Measurements from ENCODE around the gene TRIP13. TPM values are rescaled to one million over a fixed set of nuclear protein-coding genes. Genes with fewer than 3 reads are reported as not detected.

TRIP13 gene
- total RNA-seq, 2 experiments from 2014 or later = 0.47 to 0.66 TPM

DNA sequence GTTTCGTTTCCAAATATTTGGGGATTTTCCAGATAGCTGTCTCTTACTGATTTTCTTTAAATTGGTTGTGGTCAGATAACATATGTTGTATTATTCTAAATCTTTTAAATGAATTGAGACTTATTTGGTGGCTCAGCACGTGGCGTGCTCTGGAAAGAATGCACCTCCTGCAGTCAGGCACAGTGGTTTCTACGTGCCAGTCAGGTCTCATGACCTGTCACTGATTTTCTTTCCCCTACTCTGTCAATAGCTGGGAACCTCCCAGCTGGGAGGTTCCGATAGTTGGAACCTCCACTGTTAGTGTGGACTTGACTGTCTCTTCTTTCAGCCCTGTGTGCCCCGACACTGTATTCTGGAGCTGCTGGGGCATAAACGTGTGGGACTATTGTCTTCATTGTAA is 27.6 kb downstream of the TRIP13 start:
- H3K36me3 ChIP-seq (ENCODE audit: insufficient read depth, low read length) = no peaks in the 10 kb centered on the region
- Mint-ChIP-seq H3K36me3 (ENCODE audit: low read depth) (no peaks in the 10 kb centered on the region), H3K27ac (no peak overlapping the region), H3K4me3 (no peak overlapping the region), H3K27me3 (peaks cover 15% of the 10 kb centered on the region), H3K4me1 (ENCODE audit: low read depth) (no peaks in the 10 kb centered on the region), H3K9me3 (no peaks in the 10 kb centered on the region)
- H3K9me3 ChIP-seq (ENCODE audit: control insufficient read depth in 1 of 2, insufficient read depth in 1 of 2, low read length in 2 of 2) = no peaks in the 10 kb centered on the region
- ATAC-seq (ENCODE audit: poor library complexity) (no peak), DNase-seq (no peak)
- POLR2A ChIA-PET = no interaction called here
- CTCF ChIA-PET = interaction anchor here (1.2 kb wide), 1 partner anchor 220 kb away, joined by 3 read pairs; no protein-coding TSS in a partner anchor
- H3K27ac ChIP-seq (ENCODE audit: low read depth in 1 of 2, low read length in 2 of 2) = no peak overlapping the region
- no peak overlapping the region for H3K4me3 ChIP-seq (ENCODE audit: low read length)
- H3K4me1 ChIP-seq (ENCODE audit: insufficient read depth, low read length) = no peaks in the 10 kb centered on the region
- TF ChIP-seq CTCF (IDR thresholded peaks at IDR 0.05) = no peak
- H3K27me3 ChIP-seq (ENCODE audit: control insufficient read depth in 1 of 2, insufficient read depth in 2 of 2, low read length in 2 of 2) = peaks cover 0 to 2% of the 10 kb centered on the region in 2 experiments
- intact Hi-C loops (cut with DNase I, micrococcal nuclease) = loop anchor here (5.0 to 10.0 kb wide), 2 partner anchors 77 to 724 kb away; no protein-coding TSS in a partner anchor

GRCh38 chr5:921456-922435 is 29.1 kb downstream of the TRIP13 start:
- peaks cover 5% of the 10 kb centered on the region for H3K4me1 Mint-ChIP-seq (ENCODE audit: low read depth)
- no peak overlapping the region for H3K4me3 Mint-ChIP-seq
- Histone ChIP-seq H3K4me1 (ENCODE audit: insufficient read depth, low read length) (peaks cover 8% of the 10 kb centered on the region), H3K4me3 (ENCODE audit: low read length) (no peak overlapping the region), H3K27ac (ENCODE audit: low read depth in 1 of 2, low read length in 2 of 2) (no peak overlapping the region), H3K36me3 (ENCODE audit: insufficient read depth, low read length) (no peaks in the 10 kb centered on the region), H3K27me3 (ENCODE audit: control insufficient read depth in 1 of 2, insufficient read depth in 2 of 2, low read length in 2 of 2) (peaks cover 5 to 14% of the 10 kb centered on the region in 2 experiments), H3K9me3 (ENCODE audit: control insufficient read depth in 1 of 2, insufficient read depth in 1 of 2, low read length in 2 of 2) (no peaks in the 10 kb centered on the region)
- no peaks in the 10 kb centered on the region for H3K36me3 Mint-ChIP-seq (ENCODE audit: low read depth)
- peaks cover 28% of the 10 kb centered on the region for H3K27me3 Mint-ChIP-seq
- TF ChIP-seq CTCF (IDR thresholded peaks at IDR 0.05) = no peak
- ChIA-PET CTCF (interaction anchor here (1.2 kb wide), 1 partner anchor 218 kb away, joined by 3 read pairs; no protein-coding TSS in a partner anchor), POLR2A (no interaction called here)
- intact Hi-C loops (cut with DNase I, micrococcal nuclease) = loop anchor here (5.0 to 10.0 kb wide), 2 partner anchors 76 to 723 kb away; no protein-coding TSS in a partner anchor
- ATAC-seq (ENCODE audit: poor library complexity) = no peak
- H3K27ac Mint-ChIP-seq = no peak overlapping the region
- no peak for DNase-seq
- H3K9me3 Mint-ChIP-seq = no peaks in the 10 kb centered on the region

DNA sequence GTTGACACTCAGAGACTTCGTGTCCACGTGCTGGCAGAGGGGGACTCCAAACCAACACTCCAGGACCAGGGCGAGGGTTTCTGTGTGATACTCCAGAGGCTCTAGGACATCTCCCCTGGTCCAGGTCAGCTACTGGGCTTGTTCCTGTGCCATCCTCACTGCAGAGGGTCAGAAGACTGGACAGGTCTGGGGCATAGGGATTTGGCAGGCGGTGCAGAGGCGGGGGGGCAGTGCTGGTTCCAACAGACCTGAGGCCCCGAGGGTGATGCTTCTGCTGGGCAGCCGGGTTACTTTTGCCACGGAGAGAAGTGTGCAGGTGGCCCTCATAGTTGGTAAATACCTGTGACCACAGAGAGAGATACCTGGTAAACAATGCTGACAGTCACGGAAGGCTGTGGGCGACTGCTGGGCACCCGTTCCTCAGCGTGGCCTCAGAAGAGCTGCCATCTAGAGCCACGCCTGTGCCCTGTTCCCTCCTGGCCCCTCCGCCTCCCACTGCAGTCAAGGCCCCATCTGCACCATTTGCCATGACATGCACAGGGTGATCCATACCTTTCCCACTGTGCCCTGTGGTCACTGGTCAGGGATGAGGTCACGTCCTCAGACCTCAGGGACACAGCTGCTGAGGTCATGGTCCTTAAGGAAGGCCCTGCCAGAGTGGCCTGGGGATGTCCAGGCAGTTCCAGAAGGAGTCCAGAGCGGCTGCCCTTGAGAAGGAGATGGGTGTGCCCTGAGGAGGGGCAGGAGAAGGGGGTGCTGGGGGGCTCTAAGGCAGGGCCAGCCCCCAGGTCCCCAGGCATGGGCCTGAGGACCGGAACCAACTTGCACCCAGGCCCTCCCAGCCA is 30.0 kb downstream of the TRIP13 start:
- no peaks in the 10 kb centered on the region for H3K36me3 Mint-ChIP-seq (ENCODE audit: low read depth)
- ChIA-PET CTCF (interaction anchor here (1.2 kb wide), 1 partner anchor 9 kb away, joined by 4 read pairs; no protein-coding TSS in a partner anchor), POLR2A (interaction anchor here (0.8 kb wide), 1 partner anchor 217 kb away, joined by 3 read pairs; no protein-coding TSS in a partner anchor)
- H3K4me3 Mint-ChIP-seq = no peak overlapping the region
- Histone ChIP-seq H3K27me3 (ENCODE audit: control insufficient read depth in 1 of 2, insufficient read depth in 2 of 2, low read length in 2 of 2) (peaks cover 11 to 23% of the 10 kb centered on the region in 2 experiments), H3K27ac (ENCODE audit: low read depth in 1 of 2, low read length in 2 of 2) (no peak overlapping the region), H3K4me1 (ENCODE audit: insufficient read depth, low read length) (peaks cover 13% of the 10 kb centered on the region), H3K4me3 (ENCODE audit: low read length) (no peak overlapping the region), H3K36me3 (ENCODE audit: insufficient read depth, low read length) (no peaks in the 10 kb centered on the region), H3K9me3 (ENCODE audit: control insufficient read depth in 1 of 2, insufficient read depth in 1 of 2, low read length in 2 of 2) (no peaks in the 10 kb centered on the region)
- DNase-seq (no peak), ATAC-seq (ENCODE audit: poor library complexity) (no peak)
- peaks cover 34% of the 10 kb centered on the region for H3K27me3 Mint-ChIP-seq
- peaks cover 5% of the 10 kb centered on the region for H3K4me1 Mint-ChIP-seq (ENCODE audit: low read depth)
- TF ChIP-seq CTCF (IDR thresholded peaks at IDR 0.05) = no peak
- no peaks in the 10 kb centered on the region for H3K9me3 Mint-ChIP-seq
- intact Hi-C loops (cut with DNase I, micrococcal nuclease) = loop anchor here (1.0 to 10.0 kb wide), 4 partner anchors 75 to 722 kb away; no protein-coding TSS in a partner anchor
- no peak overlapping the region for H3K27ac Mint-ChIP-seq
